OCI-LY7 (cell line): ENCODE data around the gene FGFBP2. TPM values are rescaled to one million over a fixed set of nuclear protein-coding genes. Genes with fewer than 3 reads are reported as not detected.

Source experiments
- BruUV-seq: library from RNA; stranded (reverse); fragments of 400-500 nt; replicated peaks from 2 replicates; lab custom pipeline; 2021; lab: Mats Ljungman, UMichigan
- CTCF ChIA-PET: fragments of 300-600 bp; sonication (Branson Sonifier 250); formaldehyde crosslinking; loops from one replicate; lab custom pipeline; 2022; ENCODE audit warnings: antibody characterized with exemption; ENCODE audit not compliant: unreplicated experiment; lab: Charles Lee
- POLR2A ChIA-PET: fragments of 300-600 bp; sonication (Branson Sonifier 250); formaldehyde crosslinking; loops from one replicate; lab custom pipeline; 2022; ENCODE audit warnings: antibody characterized with exemption; lab: Charles Lee
- DNase-seq: peaks from one replicate; pipeline ENCODE4 v3.0.0-alpha.2; 2015; ENCODE audit warnings: low spot score
- H2AFZ ChIP-seq: fragments of 200-600 bp; sonication (generic), shearing (Covaris generic); 2 replicates; pipeline ENCODE4 v1.6.1; 2014; ENCODE audit warnings: mild to moderate bottlenecking, antibody characterized with exemption, low read length, moderate library complexity
- H3K27ac ChIP-seq: fragments of 200-600 bp; sonication (generic); 2 replicates; pipeline ENCODE4 v1.5.1; 2014; ENCODE audit warnings: mixed run types, low read depth, mild to moderate bottlenecking, moderate library complexity, low read length, inconsistent platforms; ENCODE audit not compliant: poor library complexity, severe bottlenecking
- H3K36me3 ChIP-seq: fragments of 200-600 bp; sonication (generic); 2 replicates; pipeline ENCODE4 v1.6.1; 2014; ENCODE audit warnings: mild to moderate bottlenecking, antibody characterized with exemption, low read length, moderate library complexity, mixed read lengths; ENCODE audit not compliant: insufficient read depth
- H3K4me1 ChIP-seq: fragments of 200-600 bp; sonication (generic); 2 replicates; pipeline ENCODE4 v1.5.1; 2014; ENCODE audit warnings: mild to moderate bottlenecking, low read length; ENCODE audit not compliant: insufficient read depth, poor library complexity, severe bottlenecking
- H3K4me2 ChIP-seq: fragments of 200-600 bp; sonication (generic); 2 replicates; pipeline ENCODE4 v1.6.1; 2014; ENCODE audit warnings: mild to moderate bottlenecking, low read length
- H3K4me3 ChIP-seq: fragments of 200-600 bp; sonication (generic); 2 replicates; pipeline ENCODE4 v1.5.1; 2014; ENCODE audit warnings: mild to moderate bottlenecking, low read depth, low read length; ENCODE audit not compliant: poor library complexity, severe bottlenecking
- H3K79me2 ChIP-seq: fragments of 200-600 bp; sonication (generic); 2 replicates; pipeline ENCODE4 v1.6.1; 2016; ENCODE audit warnings: low read depth, mild to moderate bottlenecking, low read length, moderate library complexity, mixed read lengths; ENCODE audit not compliant: insufficient read depth
- H3K9me2 ChIP-seq: fragments of 200-600 bp; sonication (generic); 2 replicates; pipeline ENCODE4 v1.6.1; 2016; ENCODE audit warnings: mild to moderate bottlenecking, low read length, mixed read lengths; ENCODE audit not compliant: insufficient read depth
- H3K9me3 ChIP-seq: fragments of 200-600 bp; sonication (generic); 2 replicates; pipeline ENCODE4 v1.6.1; 2014; ENCODE audit warnings: mild to moderate bottlenecking, mixed run types, low read length, mixed read lengths
- H4K20me1 ChIP-seq: fragments of 200-600 bp; sonication (generic); 2 replicates; pipeline ENCODE4 v1.6.1; 2014; ENCODE audit warnings: mild to moderate bottlenecking, antibody characterized with exemption, low read length, moderate library complexity, mixed read lengths; ENCODE audit not compliant: insufficient read depth
- CTCF ChIP-seq: fragments of 200-600 bp; sonication (generic); conservative IDR thresholded peaks from 2 replicates; pipeline ENCODE4 v1.5.1; 2014; ENCODE audit warnings: mild to moderate bottlenecking, antibody characterized with exemption, low read length, moderate library complexity, mixed read lengths
- EZH2phosphoT487 ChIP-seq: fragments of 200-600 bp; sonication (generic); IDR thresholded peaks from 2 replicates; pipeline ENCODE4 v1.6.1; 2018; ENCODE audit warnings: low read depth, borderline replicate concordance, mild to moderate bottlenecking, mixed run types, antibody characterized with exemption, low read length, moderate library complexity, mixed read lengths
- intact Hi-C: fragments of 100-400 bp; cut with micrococcal nuclease; formaldehyde crosslinking; loops from one replicate; pipeline ENCODE4 v1.10.0; 2022; ENCODE audit not compliant: unreplicated experiment
- total RNA-seq, 2 experiments: library from RNA; depleted of rRNA in 1 of 2; stranded (reverse); fragments of >200 nt in 1 of 2; shearing (Covaris generic) in 1 of 2; gene quantifications; 2 replicates each; pipeline ENCODE4 v1.2.3, GENCODE V29; 2014 to 2022

FGFBP2 gene
- total RNA-seq, 2 experiments from 2014 or later: not detected

GRCh38 chr4:15928883-15929282 lies 34.1 kb downstream of the FGFBP2 start:
- Histone ChIP-seq H2AFZ (no peak overlapping the region), H3K4me2 (no peak overlapping the region), H3K36me3 (no peaks in the 10 kb centered on the region), H3K79me2 (no peaks in the 10 kb centered on the region), H3K27ac (no peak overlapping the region), H3K4me3 (no peak overlapping the region), H3K9me2 (no peaks in the 10 kb centered on the region), H4K20me1 (no peaks in the 10 kb centered on the region), H3K4me1 (no peaks in the 10 kb centered on the region), H3K9me3 (no peaks in the 10 kb centered on the region)
- DNase-seq: no peak
- TF ChIP-seq CTCF (no peak), EZH2phosphoT487 (no peak)
- intact Hi-C loops: no loop called here
- no TSS peak for BruUV-seq
- POLR2A ChIA-PET: interaction anchor here (0.7 kb wide), 1 partner anchor 63 kb away, joined by 3 read pairs; no protein-coding TSS in a partner anchor
- CTCF ChIA-PET: interaction anchor here (0.5 kb wide), 1 partner anchor 31 kb away, joined by 3 read pairs; no protein-coding TSS in a partner anchor

DNA sequence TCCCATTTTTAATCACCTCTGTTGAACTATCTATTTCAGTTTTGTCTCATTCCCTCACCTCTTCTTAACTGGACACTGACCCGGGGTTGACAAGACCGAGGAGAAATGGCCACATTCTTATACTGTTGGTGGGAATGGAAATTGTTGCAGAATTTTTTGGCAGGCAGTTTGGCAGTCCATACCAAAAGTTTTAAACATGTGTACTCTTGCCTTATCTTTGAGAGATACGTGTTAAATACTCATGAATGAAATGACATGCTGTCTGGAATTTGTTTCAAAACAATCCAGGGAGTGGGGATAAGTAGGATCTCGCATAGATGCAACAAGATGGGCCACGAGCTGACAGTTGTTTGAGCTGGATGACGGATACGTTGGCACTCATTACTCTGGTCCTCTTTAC lies 36.5 kb downstream of the FGFBP2 start:
- H3K4me1 ChIP-seq: no peaks in the 10 kb centered on the region
- intact Hi-C loops: no loop called here
- no peak overlapping the region for H3K4me2 ChIP-seq
- H3K36me3 ChIP-seq: no peaks in the 10 kb centered on the region
- TF ChIP-seq CTCF (no peak), EZH2phosphoT487 (no peak)
- no peaks in the 10 kb centered on the region for H3K9me3 ChIP-seq
- POLR2A ChIA-PET: interaction anchor here (0.7 kb wide), 1 partner anchor 771 kb away, joined by 3 read pairs; no protein-coding TSS in a partner anchor
- no peak overlapping the region for H2AFZ ChIP-seq
- DNase-seq: no peak
- no peaks in the 10 kb centered on the region for H3K79me2 ChIP-seq
- H3K4me3 ChIP-seq: no peak overlapping the region
- no peaks in the 10 kb centered on the region for H3K9me2 ChIP-seq
- H4K20me1 ChIP-seq: no peaks in the 10 kb centered on the region
- no peak overlapping the region for H3K27ac ChIP-seq
- no TSS peak for BruUV-seq
- CTCF ChIA-PET: no interaction called here

DNA sequence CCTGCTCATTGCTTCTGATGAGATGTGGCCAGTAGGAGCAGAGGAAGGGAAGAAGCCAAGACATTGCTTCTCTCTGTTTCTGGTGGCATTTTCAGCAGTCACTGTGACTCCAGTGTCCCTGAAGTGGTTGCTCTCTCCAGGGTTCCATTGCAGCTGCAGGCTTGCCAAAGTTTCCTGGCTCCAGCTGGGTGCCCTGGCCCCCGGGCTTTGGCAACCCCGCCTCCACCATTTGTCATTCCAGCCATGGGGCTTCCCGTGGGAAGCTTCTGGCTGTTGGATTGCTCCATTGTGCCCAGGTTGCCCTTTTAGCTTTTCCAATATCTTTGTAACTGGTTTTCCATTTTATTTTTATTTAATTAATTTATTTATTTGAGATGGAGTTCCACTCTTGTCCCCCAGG lies 37.1 kb downstream of the FGFBP2 start:
- ChIA-PET CTCF (no interaction called here), POLR2A (interaction anchor here (0.6 to 1.0 kb wide), 2 partner anchors 23 to 1338 kb away, joined by 3 read pairs; no protein-coding TSS in a partner anchor)
- Histone ChIP-seq H4K20me1 (no peaks in the 10 kb centered on the region), H2AFZ (no peak overlapping the region), H3K79me2 (no peaks in the 10 kb centered on the region), H3K36me3 (no peaks in the 10 kb centered on the region), H3K9me2 (no peaks in the 10 kb centered on the region), H3K27ac (no peak overlapping the region), H3K4me3 (no peak overlapping the region), H3K9me3 (no peaks in the 10 kb centered on the region), H3K4me1 (no peaks in the 10 kb centered on the region), H3K4me2 (no peak overlapping the region)
- intact Hi-C loops: no loop called here
- no peak for DNase-seq
- BruUV-seq: no TSS peak
- TF ChIP-seq CTCF: no peak
- TF ChIP-seq EZH2phosphoT487: no peak
